ENCODE data around the gene STX11. TPM values are rescaled to one million over a fixed set of nuclear protein-coding genes. Genes with fewer than 3 reads are reported as not detected.

Gene STX11
- total RNA-seq, 2 donors from 2014 or later: 16.1 to 26.7 TPM

DNA sequence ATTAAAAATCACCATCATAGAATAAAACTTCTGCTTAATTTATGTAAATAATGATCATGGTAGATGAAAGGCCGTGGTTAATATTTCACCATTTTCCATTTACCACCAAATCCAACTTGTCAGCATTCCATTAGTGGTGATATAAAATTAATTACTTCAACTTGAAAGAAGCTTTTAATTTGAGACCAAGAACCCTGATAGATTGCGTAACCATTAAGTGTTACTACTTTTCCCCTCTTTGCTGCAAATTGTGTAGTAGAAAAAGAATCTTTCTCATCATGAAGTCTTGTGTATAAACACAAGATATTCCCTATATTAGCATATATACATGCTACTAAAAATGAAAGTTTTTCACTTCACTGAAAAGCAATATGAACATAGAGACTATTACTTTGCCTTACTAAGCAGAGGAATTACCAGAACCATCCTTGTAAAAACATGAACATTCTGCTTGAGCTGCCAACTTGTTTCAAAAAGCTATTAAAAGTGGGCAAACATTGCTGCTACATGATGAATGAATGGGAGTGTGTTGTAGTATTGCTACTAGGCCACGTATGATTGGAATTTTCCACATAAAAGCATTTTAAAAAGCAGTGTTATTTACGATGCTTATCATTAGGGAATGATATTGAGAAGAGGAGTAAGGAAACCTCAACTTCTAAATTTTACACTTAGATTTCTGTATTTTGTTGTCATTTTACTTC, 35.0 kb downstream of the STX11 start:
- ATAC-seq: no peak
- no peak overlapping the region for H3K4me3 Mint-ChIP-seq
- peaks cover 2% of the 10 kb centered on the region for H3K4me1 Mint-ChIP-seq
- no peak overlapping the region for H3K27ac Mint-ChIP-seq
- no peaks in the 10 kb centered on the region for H3K9me3 ChIP-seq (ENCODE audit: control insufficient read depth, low read length, poor library complexity, severe bottlenecking)
- H3K27me3 Mint-ChIP-seq: no peaks in the 10 kb centered on the region
- H3K36me3 Mint-ChIP-seq (ENCODE audit: low read depth): peaks cover 8% of the 10 kb centered on the region
- no peak for DNase-seq

- DNase-seq (no peak), ATAC-seq (no peak)
- Mint-ChIP-seq H3K4me3 (no peak overlapping the region), H3K27ac (no peak overlapping the region), H3K36me3 (ENCODE audit: low read depth) (peaks cover 8% of the 10 kb centered on the region), H3K27me3 (no peaks in the 10 kb centered on the region), H3K4me1 (no peaks in the 10 kb centered on the region)
- H3K9me3 ChIP-seq (ENCODE audit: control insufficient read depth, low read length, poor library complexity, severe bottlenecking): no peaks in the 10 kb centered on the region
Measured at GRCh38 chr6:144186817-144187625, 36.7 kb downstream of the STX11 start.

DNA sequence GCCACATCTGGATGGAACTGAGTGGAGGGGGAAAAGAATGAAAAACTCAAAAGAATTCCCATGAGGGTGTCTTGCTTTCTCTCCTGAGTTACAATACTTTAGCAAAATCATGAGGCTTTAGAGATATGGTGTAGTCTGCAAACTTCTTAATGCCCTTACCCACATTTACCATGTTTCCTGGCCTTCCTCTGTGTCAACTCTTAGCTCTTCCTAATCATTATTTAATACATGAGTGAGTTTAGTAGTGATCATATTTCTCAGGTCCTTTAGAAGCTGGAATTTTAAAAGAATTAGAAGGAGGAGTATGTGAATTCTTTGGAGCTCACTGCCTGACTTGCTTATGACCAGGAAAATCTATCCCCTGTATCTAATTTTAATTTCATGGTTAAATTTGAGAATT, 39.0 kb downstream of the STX11 start:
- ATAC-seq (no peak), DNase-seq (no peak)
- H3K9me3 ChIP-seq (ENCODE audit: control insufficient read depth, low read length, poor library complexity, severe bottlenecking): no peaks in the 10 kb centered on the region
- peaks cover 8% of the 10 kb centered on the region for H3K36me3 Mint-ChIP-seq (ENCODE audit: low read depth)
- H3K27ac Mint-ChIP-seq: peak overlapping the region; percentile 65
- H3K4me1 Mint-ChIP-seq: no peaks in the 10 kb centered on the region
- no peak overlapping the region for H3K4me3 Mint-ChIP-seq
- H3K27me3 Mint-ChIP-seq: no peaks in the 10 kb centered on the region

DNA sequence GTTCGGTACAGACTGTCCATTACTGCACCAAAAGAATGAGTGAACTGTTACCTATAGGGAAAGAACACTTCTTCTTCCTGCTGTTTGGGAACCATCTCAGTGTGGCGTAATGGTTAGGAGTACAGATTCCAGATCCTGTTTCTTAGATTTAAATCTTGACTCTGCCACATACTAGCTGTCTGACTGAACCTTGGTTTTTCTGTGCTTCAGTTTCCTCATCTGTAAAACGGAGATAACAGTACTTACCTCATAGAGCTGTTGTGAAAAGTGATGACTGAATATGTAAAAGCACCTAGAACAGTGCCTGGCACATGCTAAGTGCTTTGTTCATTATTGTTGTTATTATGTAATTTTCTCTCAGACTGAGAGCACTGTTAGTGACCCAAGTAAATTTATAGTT, 39.8 kb downstream of the STX11 start:
- H3K9me3 ChIP-seq (ENCODE audit: control insufficient read depth, low read length, poor library complexity, severe bottlenecking): no peaks in the 10 kb centered on the region
- H3K4me3 Mint-ChIP-seq: no peak overlapping the region
- H3K4me1 Mint-ChIP-seq: no peaks in the 10 kb centered on the region
- DNase-seq (no peak), ATAC-seq (no peak)
- H3K27ac Mint-ChIP-seq: no peak overlapping the region
- H3K36me3 Mint-ChIP-seq (ENCODE audit: low read depth): peaks cover 8% of the 10 kb centered on the region
- H3K27me3 Mint-ChIP-seq: no peaks in the 10 kb centered on the region

- ATAC-seq (no peak), DNase-seq (no peak)
- no peaks in the 10 kb centered on the region for H3K9me3 ChIP-seq (ENCODE audit: control insufficient read depth, low read length, poor library complexity, severe bottlenecking)
- peaks cover 8% of the 10 kb centered on the region for H3K36me3 Mint-ChIP-seq (ENCODE audit: low read depth)
- H3K4me3 Mint-ChIP-seq: no peak overlapping the region
- H3K27ac Mint-ChIP-seq: no peak overlapping the region
- H3K27me3 Mint-ChIP-seq: no peaks in the 10 kb centered on the region
- no peaks in the 10 kb centered on the region for H3K4me1 Mint-ChIP-seq
Measured at GRCh38 chr6:144190593-144190992, 40.3 kb downstream of the STX11 start.

DNA sequence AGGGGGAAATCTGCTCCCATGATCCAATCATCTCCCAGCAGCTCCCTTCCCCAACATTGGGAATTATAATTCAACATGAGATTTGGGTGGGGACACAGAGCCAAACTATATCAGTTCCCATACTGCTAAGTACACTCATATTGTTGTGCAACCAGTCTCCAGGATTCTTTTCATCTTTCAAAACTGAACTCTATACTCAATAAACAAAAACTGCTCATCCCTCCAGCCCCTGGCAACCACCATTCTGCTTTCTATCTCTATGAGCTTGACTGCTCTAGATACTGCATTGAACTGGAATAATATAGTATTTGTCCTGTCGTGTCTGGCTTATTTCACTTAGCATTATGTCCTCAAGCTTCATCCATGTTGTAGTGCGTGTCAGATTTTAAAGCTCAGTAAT, 42.9 kb downstream of the STX11 start:
- Mint-ChIP-seq H3K27ac (no peak overlapping the region), H3K36me3 (ENCODE audit: low read depth) (peaks cover 2% of the 10 kb centered on the region), H3K27me3 (no peaks in the 10 kb centered on the region), H3K4me3 (no peak overlapping the region), H3K4me1 (no peaks in the 10 kb centered on the region)
- H3K9me3 ChIP-seq (ENCODE audit: control insufficient read depth, low read length, poor library complexity, severe bottlenecking): no peaks in the 10 kb centered on the region
- ATAC-seq (no peak), DNase-seq (no peak)

DNA sequence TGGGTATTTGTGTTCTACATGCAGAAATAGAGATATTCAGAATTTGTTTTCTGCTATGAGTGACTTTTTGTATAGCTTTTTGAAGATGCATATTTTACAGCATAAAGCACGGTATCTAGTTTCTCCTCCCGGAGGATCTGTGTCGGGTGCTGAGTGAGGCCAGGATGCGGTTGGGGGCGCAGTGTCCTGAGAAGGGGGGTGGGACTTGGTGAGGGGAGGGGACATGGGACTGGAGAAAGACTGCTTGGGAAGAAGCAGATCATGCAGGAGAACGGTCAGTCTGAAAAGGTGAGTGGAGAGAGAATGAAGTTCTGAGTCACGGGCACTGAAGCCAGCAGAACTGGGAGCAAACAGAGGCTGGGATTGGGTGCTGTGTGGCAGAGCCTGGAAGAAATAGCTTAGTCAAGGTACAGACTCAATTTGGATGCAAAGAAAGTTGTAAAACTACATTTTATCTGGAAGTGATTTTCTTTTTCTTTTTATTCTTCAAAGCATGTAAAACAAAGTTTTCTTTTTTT, 44.0 kb downstream of the STX11 start:
- H3K4me1 Mint-ChIP-seq: peaks cover 4% of the 10 kb centered on the region
- ATAC-seq (no peak), DNase-seq (no peak)
- peak overlapping the region; percentile 16 for H3K4me3 Mint-ChIP-seq
- H3K36me3 Mint-ChIP-seq (ENCODE audit: low read depth): no peaks in the 10 kb centered on the region
- no peak overlapping the region for H3K27ac Mint-ChIP-seq
- H3K27me3 Mint-ChIP-seq: no peaks in the 10 kb centered on the region
- H3K9me3 ChIP-seq (ENCODE audit: control insufficient read depth, low read length, poor library complexity, severe bottlenecking): no peaks in the 10 kb centered on the region

DNA sequence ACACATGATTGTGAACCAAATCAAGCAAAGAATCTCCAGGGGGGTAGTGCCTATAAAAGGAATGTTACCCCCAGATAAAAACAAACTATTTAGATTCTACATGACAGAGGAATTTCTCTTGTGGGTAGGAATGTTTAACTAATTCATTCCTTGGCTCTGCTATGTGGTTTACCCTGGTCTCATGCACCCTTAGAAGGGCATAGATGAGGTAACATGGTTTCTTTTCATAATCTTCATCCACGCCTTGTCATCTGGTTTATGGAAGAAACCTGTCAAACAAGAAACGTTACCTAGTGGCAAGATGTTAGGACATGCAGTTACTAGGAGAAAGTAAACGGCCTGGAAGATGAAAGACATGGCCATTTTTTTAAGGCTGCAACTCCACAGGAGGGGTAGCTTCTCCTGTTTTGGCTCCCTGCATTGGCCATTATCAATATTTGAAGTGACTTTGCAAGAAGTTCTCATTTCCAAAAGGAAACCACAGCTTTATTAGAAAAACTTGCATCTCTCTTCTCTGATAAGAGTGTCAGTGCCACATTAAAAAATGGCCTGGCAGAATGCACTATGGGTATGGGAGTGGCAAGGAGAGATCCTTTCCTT, 45.5 kb downstream of the STX11 start:
- H3K27me3 Mint-ChIP-seq: no peaks in the 10 kb centered on the region
- DNase-seq (no peak), ATAC-seq (no peak)
- no peaks in the 10 kb centered on the region for H3K36me3 Mint-ChIP-seq (ENCODE audit: low read depth)
- H3K4me1 Mint-ChIP-seq: peaks cover 4% of the 10 kb centered on the region
- H3K27ac Mint-ChIP-seq: no peak overlapping the region
- no peaks in the 10 kb centered on the region for H3K9me3 ChIP-seq (ENCODE audit: control insufficient read depth, low read length, poor library complexity, severe bottlenecking)
- H3K4me3 Mint-ChIP-seq: no peak overlapping the region

- no peak overlapping the region for H3K4me3 Mint-ChIP-seq
- no peaks in the 10 kb centered on the region for H3K27me3 Mint-ChIP-seq
- ATAC-seq: no peak
- DNase-seq: no peak
- no peak overlapping the region for H3K27ac Mint-ChIP-seq
- no peaks in the 10 kb centered on the region for H3K36me3 Mint-ChIP-seq (ENCODE audit: low read depth)
- peaks cover 4% of the 10 kb centered on the region for H3K4me1 Mint-ChIP-seq
- H3K9me3 ChIP-seq (ENCODE audit: control insufficient read depth, low read length, poor library complexity, severe bottlenecking): peaks cover 3% of the 10 kb centered on the region
Measured at GRCh38 chr6:144197919-144198318, 47.6 kb downstream of the STX11 start.

DNA sequence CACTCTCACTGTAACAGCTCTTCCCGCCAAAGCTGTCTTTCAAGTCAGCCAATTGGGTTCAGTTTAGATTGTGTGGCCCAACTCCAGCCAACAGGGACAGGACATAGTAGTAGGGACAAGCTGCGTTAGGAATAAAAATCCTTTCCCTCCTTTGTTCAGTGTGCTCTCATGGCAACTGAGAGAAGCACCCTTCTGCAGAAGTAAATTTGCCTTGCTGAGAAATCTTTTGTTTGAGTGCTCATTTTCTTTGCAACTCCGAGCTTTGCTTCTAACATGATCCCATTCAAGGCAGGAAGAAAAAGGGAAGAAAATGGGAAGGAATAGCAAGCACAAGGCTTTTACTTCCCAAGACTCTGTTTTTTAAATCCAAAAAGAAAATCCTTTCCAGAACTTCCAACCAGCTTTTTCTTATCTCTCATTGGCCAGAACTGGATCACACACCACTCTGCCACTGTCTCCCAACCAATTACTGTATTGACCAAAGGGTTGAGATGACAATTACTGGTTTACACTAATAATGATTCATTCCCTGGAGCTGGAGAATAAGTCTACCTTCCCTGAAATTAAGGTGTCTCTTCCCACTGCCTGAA, 52.7 kb downstream of the STX11 start:
- H3K4me1 Mint-ChIP-seq: peaks cover 4% of the 10 kb centered on the region
- ATAC-seq (no peak), DNase-seq (no peak)
- H3K36me3 Mint-ChIP-seq (ENCODE audit: low read depth): peaks cover 2% of the 10 kb centered on the region
- peaks cover 3% of the 10 kb centered on the region for H3K9me3 ChIP-seq (ENCODE audit: control insufficient read depth, low read length, poor library complexity, severe bottlenecking)
- H3K27ac Mint-ChIP-seq: no peak overlapping the region
- H3K27me3 Mint-ChIP-seq: peaks cover 10% of the 10 kb centered on the region
- no peak overlapping the region for H3K4me3 Mint-ChIP-seq

- H3K27ac Mint-ChIP-seq: no peak overlapping the region
Measured at GRCh38 chr6:144211160-144211559, 60.8 kb downstream of the STX11 start.

DNA sequence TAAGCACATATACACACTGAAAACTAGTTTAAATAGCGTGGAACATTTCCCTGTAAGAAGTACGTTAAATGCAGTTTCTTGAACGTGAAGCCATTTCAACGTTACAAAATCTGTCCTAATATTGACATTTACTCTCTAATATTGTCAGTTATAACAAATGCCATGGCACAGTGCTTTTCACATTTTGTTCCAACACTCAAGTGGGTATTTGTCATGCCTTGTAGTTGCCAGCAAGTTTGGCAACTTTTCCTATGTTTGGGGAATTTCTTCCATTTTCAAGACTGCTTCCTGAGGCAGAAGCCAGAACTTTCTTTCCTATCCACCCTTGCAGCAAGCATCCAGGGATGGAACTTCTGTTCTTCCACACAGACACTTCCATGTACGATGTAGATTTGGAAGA, 63.0 kb downstream of the STX11 start:
- DNase-seq (no peak), ATAC-seq (no peak)
- Mint-ChIP-seq H3K4me1 (peaks cover 33% of the 10 kb centered on the region), H3K4me3 (no peak overlapping the region), H3K36me3 (ENCODE audit: low read depth) (peaks cover 4% of the 10 kb centered on the region), H3K27me3 (peaks cover 30% of the 10 kb centered on the region), H3K27ac (no peak overlapping the region)
- H3K9me3 ChIP-seq (ENCODE audit: control insufficient read depth, low read length, poor library complexity, severe bottlenecking): no peaks in the 10 kb centered on the region

More at GRCh38 chr6:144211160-144211559, 60.8 kb downstream of the STX11 start:
- peaks cover 18% of the 10 kb centered on the region for H3K4me1 Mint-ChIP-seq
- H3K4me3 Mint-ChIP-seq: no peak overlapping the region
- H3K9me3 ChIP-seq (ENCODE audit: control insufficient read depth, low read length, poor library complexity, severe bottlenecking): no peaks in the 10 kb centered on the region
- H3K27me3 Mint-ChIP-seq: peaks cover 43% of the 10 kb centered on the region
- H3K36me3 Mint-ChIP-seq (ENCODE audit: low read depth): peaks cover 6% of the 10 kb centered on the region
- DNase-seq: no peak
- no peak for ATAC-seq

DNA sequence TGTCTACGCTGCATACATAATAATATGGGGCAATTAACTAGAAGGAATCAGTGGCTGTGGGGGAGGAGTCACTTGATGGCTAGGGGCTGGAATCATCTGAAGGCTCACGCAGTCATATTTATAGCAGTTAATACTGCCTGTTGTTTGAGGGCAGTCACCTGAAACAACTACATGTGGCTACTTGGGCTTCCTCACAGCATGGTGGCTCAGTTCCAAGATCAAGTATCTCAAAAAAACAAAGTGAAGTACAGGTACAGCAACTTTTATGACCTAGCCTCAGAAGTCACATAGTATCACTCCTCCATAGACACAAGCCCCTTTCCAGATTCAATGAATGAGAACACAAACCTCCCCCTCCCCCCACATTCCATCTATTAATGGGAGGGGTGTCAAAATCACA, 63.7 kb downstream of the STX11 start:
- ATAC-seq: no peak
- no peak for DNase-seq
- no peaks in the 10 kb centered on the region for H3K9me3 ChIP-seq (ENCODE audit: control insufficient read depth, low read length, poor library complexity, severe bottlenecking)
- H3K27me3 Mint-ChIP-seq: peaks cover 23% of the 10 kb centered on the region
- H3K4me1 Mint-ChIP-seq: peaks cover 36% of the 10 kb centered on the region
- peaks cover 4% of the 10 kb centered on the region for H3K36me3 Mint-ChIP-seq (ENCODE audit: low read depth)
- no peak overlapping the region for H3K27ac Mint-ChIP-seq
- no peak overlapping the region for H3K4me3 Mint-ChIP-seq

Measured in T-helper 17 cell (primary cell).